H1 (cell line): ENCODE data around the gene TEX30.

ENCODE experiments used
- ASH2L ChIP-seq: fragments of 200-600, 300-600 bp; sonication (generic); IDR thresholded peaks from one replicate; pipeline ENCODE4 v1.7.1; 2017; ENCODE audit warnings: low read length
- EP300 ChIP-seq, 2 experiments: IDR thresholded peaks; 1 replicate in 1 of 2; 2 replicates in 1 of 2; pipeline ENCODE4 v1.6.1; 2011 to 2012; ENCODE audit warnings: low read depth in 2 of 2, low read length in 2 of 2, mild to moderate bottlenecking in 2 of 2, borderline replicate concordance in 1 of 2, inconsistent platforms in 1 of 2, moderate library complexity in 1 of 2
- JUND ChIP-seq: IDR thresholded peaks from 2 replicates; pipeline ENCODE4 v1.6.1; 2011; ENCODE audit warnings: mild to moderate bottlenecking, improper control_type of control experiment, low read length
- KDM5A ChIP-seq: fragments of 200-600 bp; IDR thresholded peaks from 2 replicates; pipeline ENCODE4 v1.7.1; 2012; ENCODE audit warnings: mild to moderate bottlenecking, low read length, inconsistent platforms, mixed read lengths
- RAD21 ChIP-seq, 2 experiments: IDR thresholded peaks in 1 of 2; conservative IDR thresholded peaks in 1 of 2; 2 replicates each; pipeline ENCODE4 v1.6.1; 2011; ENCODE audit warnings: low read depth in 2 of 2, low read length in 2 of 2, improper control_type of control experiment in 1 of 2, inconsistent platforms in 1 of 2, mild to moderate bottlenecking in 1 of 2, moderate library complexity in 1 of 2
- TF ChIP-seq, protein P1 (sequence below), 3 experiments: IDR thresholded peaks; 1 replicate in 2 of 3; 2 replicates in 1 of 3; pipeline versions ENCODE4 v1.5.1 to v1.6.1; 2011; ENCODE audit warnings: low read length in 3 of 3, mild to moderate bottlenecking in 3 of 3, inconsistent platforms in 2 of 3, low read depth in 1 of 3, moderate library complexity in 1 of 3; ENCODE audit not compliant: insufficient read depth in 1 of 3; ENCODE audit errors: control extremely low read depth in 1 of 3

DNA sequence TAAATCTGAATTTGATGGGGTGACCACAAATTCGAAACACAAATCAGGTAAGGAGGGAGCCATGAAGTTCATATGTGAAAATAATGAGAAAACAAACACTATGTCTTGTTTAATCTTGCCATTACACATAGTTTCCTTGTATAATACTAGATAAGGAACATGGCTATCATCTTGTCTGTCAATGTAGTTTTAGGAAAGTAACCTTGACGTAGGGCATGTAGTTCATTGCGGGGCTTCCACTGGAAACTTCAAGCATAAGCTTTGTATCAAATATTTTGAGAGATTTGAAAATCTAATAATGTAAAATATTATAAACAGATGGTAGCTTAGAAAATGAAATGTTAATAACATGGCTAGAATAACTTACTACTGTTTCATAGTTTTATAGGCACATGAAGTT, 34.1 kb upstream of the TEX30 start:
- TF ChIP-seq, protein P1, sequence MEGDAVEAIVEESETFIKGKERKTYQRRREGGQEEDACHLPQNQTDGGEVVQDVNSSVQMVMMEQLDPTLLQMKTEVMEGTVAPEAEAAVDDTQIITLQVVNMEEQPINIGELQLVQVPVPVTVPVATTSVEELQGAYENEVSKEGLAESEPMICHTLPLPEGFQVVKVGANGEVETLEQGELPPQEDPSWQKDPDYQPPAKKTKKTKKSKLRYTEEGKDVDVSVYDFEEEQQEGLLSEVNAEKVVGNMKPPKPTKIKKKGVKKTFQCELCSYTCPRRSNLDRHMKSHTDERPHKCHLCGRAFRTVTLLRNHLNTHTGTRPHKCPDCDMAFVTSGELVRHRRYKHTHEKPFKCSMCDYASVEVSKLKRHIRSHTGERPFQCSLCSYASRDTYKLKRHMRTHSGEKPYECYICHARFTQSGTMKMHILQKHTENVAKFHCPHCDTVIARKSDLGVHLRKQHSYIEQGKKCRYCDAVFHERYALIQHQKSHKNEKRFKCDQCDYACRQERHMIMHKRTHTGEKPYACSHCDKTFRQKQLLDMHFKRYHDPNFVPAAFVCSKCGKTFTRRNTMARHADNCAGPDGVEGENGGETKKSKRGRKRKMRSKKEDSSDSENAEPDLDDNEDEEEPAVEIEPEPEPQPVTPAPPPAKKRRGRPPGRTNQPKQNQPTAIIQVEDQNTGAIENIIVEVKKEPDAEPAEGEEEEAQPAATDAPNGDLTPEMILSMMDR (IDR thresholded peaks at IDR 0.05; ENCODE audit: control extremely low read depth in 1 of 3, insufficient read depth in 1 of 3, low read depth in 1 of 3, low read length in 3 of 3) = no peak
- no peak for TF ChIP-seq EP300 (IDR thresholded peaks at IDR 0.05; ENCODE audit: borderline replicate concordance in 1 of 2, low read depth in 2 of 2, low read length in 2 of 2)
- no peak for TF ChIP-seq KDM5A
- TF ChIP-seq ASH2L = no peak
- no peak for TF ChIP-seq JUND
- TF ChIP-seq RAD21 (IDR thresholded peaks at IDR 0.05 in 1 of 2, conservative IDR thresholded peaks at IDR 0.05 in 1 of 2; ENCODE audit: low read depth in 2 of 2, low read length in 2 of 2) = no peak
